ENCODE results near the gene ZNF691.
"Not testable (repeated sequence)": the region's sequence is repeated elsewhere in the genome, so short reads cannot be mapped to it uniquely, and the experiment has no call there.

Gene ZNF691, protein sequence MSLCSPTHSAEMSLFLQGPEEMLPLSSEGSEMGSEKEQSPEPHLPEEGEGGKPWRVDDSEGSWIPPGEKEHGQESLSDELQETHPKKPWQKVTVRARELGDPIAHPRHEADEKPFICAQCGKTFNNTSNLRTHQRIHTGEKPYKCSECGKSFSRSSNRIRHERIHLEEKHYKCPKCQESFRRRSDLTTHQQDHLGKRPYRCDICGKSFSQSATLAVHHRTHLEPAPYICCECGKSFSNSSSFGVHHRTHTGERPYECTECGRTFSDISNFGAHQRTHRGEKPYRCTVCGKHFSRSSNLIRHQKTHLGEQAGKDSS

GRCh38 chr1:42846257-42847110 lies at the start of gene ZNF691:
Gene ZNF691 (plus strand): TSS chr1:42846613. CDS start chr1:42849659, 3,046 bp downstream.
- peak; percentile 86 to 90 for DNase-seq

- no peak for DNase-seq
These were observed 49.0 kb upstream of the ZNF691 start for GRCh38 chr1:42797414-42797813.

GRCh38 chr1:42797979-42798378 lies 48.4 kb upstream of the ZNF691 start:
- no peak for DNase-seq

GRCh38 chr1:42801832-42802473 lies 44.5 kb upstream of the ZNF691 start:
- DNase-seq: no peak

- DNase-seq: no peak
These were observed 40.2 kb upstream of the ZNF691 start for GRCh38 chr1:42806171-42806570.

- DNase-seq: no peak
These were observed 39.8 kb upstream of the ZNF691 start for GRCh38 chr1:42806593-42806992.

DNA sequence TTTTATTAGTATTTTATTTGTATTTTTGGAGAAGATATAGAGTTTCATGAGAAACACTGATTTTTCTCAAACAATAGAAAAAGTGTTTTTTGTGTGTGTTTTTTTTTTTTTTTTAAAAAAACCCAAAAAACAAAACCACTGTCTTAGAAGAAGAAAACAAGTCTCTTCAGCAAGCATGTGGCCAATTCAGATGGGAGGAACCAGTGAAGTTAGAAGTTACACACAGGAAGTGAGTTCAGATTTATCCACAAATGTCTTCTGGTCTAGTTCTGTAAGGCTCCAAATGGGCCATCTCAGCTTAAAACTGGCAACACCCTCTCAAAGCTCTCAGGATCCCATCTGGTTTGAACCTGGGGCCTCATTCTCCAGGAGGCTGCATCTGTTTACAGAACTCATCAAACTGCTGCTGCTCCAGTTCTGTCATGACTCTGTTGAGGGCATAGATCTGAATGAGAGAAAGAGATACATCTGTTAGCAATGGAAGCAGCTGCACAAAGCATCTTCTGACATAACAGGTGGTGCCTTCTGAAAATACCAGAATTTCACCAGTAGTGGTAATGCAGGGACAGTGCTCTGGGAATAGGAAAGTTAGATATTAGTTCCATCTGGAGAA lies 39.3 kb upstream of the ZNF691 start:
- no peak for DNase-seq

GRCh38 chr1:42814815-42815214 lies 31.6 kb upstream of the ZNF691 start:
- not testable (repeated sequence) for DNase-seq

DNA sequence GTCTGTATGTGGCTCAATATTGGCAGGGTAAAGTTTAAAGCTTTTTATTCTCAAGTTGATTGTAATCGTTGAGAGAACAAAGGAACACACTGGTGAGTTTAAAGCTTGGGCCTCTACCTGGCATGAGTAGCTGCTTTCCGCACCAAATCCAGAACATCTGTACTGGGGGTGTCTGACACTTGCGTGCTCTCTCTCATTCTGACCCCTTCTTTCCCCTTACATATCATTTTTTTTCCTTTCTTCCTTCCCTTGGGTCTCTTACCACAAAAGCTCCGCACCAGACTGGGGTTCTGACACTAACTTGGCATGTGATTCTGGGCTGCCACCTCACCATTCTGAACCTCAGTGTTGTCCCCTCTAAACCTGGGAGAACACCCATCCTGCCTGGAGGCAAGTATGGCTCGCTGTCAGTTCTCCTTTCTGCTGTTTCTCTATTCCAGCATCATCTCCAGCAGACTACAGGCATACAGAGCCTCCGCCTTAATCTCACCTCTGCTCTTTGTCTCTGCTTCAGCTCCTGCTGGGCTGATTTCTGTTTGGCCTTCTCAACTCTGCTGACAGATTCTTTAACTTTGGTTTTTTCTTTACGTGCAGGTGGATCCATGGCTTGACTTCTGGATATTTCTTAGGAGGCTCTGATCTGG lies 30.4 kb upstream of the ZNF691 start:
- peak; percentile 2 to 16 for DNase-seq

DNA sequence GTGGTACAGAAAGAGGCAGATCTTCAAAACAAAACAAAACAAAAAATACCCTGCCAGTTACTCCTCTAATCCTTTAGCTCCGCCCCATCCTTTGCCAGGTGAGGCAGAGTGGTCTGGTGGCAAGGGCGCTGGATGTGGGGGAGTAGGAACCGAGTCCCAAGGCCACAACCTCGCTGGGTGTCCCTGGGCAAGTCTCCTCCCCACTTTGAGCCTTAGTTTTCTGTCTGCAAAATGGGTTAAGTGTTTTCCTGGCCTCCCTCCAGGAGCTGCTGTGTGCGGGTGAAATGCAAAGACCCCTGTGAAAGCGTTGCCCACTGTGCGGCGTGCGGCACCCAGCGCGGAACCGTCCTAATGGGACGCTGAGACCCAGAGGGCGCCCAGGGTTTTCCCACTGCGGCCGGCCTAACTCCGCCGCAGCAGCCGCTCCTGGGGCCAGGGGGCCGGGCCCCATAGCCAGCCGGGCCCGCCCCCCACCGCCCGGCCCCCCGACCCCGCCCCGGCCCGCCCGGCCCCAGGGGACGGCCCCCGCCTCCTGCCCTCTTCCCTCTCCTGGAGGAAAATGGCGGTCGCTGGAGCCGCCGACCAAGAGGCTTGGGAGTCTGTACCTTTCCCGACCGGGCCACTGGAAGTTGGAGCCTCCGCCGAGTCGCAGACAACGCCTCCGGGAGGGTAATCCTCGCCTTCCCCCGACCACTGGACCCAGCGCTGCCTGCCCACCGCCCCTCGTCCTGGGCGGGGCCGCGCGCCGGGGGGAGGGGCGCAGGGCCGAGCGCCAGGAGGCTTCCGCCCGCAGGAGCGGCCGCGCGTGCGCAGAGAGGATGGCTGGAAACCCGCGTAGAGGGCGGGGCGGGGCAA lies 29.6 kb upstream of the ZNF691 start, which contains the start of the genes ERMAP and SVBP:
Gene ERMAP (plus strand): TSS at position 538 of the 855 bp plus-strand sequence. CDS start 13,327 bp downstream, outside the sequence.
Gene SVBP (minus strand): TSS at position 813 of the 855 bp plus-strand sequence. CDS start 853 bp downstream, outside the sequence.
- peak; percentile 93 to 94 for DNase-seq

GRCh38 chr1:42817440-42817767 lies 29.0 kb upstream of the ZNF691 start:
- DNase-seq: no peak

DNA sequence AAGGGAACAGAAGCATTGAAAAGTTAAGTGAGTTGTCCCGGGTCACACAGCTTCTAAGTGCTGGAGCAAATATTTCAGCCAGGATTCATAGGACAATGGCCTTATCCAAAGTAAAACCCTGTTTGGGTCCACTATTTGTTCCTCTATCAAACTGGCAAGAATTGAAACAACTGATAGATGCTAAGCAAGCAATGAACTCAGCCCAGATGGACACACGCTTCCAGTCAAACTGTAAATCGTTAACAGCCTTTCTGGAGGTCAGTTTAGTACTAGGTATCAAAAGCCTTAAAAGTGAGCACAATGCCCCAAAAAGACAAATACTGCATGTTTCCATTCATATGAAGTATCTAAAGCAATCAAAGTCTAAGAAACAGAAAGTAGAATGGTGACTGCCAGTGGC lies 28.4 kb upstream of the ZNF691 start:
- no peak for DNase-seq

- no peak for DNase-seq
These were observed 25.6 kb upstream of the ZNF691 start for GRCh38 chr1:42820813-42821212.

DNA sequence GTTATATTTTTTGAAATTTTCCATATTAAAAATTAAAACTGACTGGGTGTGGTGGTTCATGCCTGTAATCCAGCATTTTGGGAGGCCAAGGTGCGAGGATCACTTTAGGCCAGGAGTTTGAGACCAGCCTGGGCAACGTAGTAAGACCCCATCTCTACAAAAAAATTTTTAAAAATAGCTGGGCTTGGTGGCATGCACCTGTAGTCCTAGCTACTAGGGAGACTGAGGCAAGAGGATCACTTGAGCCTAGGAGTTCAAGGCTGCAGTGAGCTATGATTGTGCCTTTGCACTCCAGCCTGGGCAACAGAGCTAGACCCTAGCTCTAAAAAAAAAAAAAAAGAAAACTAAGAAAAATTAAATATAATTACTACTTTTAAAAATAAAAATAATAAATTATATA lies 24.7 kb upstream of the ZNF691 start:
- no peak for DNase-seq

DNA sequence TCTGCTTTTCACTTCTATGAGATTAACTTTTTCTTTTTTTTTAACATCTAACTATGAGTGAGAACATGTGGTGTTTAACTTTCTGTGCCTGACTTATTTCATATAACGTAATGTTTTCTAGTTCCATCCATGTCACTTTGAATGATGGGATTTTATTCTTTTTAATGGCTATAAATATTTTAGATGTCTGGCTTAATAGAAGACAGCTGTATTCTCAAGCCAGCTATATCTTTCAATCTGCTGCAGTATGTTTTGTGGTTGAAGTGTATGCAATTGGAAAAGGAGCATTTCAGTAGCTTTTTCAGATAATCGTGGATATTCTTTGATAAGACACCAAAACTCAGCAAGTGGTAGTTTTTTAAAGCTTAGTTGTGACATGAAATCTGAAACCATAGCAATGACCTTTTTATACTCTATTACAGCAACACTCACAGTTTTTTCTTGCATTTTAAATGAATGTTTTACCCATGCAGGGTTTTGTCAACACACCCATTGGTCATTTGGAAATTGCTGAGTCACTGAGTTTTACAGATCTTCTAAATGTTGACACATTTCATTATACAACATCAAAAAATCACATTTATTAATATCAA lies 23.5 kb upstream of the ZNF691 start:
- DNase-seq: no peak

GRCh38 chr1:42824481-42825035 lies 21.9 kb upstream of the ZNF691 start:
- DNase-seq: no peak

DNA sequence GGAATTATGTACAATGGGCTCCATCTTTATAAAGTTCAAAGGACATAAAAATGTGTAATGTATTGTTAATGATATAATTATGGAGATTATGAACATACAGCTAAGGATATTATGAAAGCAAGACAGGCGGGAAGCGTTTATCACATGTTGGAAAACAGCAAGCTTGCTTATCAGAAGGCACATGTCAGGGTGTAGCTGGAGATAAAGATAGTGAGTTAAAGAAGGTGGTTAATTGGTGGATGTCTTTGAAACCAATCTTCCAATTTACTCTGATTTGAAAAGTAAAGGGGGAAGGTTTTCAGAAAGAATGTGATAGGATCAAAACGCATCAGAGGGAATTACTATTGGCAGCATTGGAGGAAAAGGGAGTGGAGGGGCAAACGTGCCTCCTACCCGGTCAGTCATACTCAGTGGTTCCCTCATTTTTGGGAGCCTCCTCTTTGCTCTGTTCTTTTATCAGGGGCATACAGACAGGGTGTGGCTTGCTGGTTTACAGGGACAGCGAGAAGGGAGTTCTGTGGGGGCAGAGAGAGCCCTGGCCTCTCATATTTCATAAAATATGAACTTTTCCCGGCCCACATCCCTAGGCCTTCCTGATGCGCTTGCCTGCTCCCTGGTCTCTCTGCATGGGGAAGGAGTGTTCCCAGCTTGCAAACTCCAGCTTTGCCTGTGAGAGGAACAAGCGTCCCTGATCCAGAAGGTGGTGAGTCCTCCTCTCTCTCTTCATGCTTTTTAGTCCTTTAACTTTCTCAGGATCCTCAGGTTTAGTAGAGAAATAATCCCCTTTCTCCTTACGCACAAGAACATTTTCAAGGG lies 21.2 kb upstream of the ZNF691 start:
- DNase-seq: no peak

DNA sequence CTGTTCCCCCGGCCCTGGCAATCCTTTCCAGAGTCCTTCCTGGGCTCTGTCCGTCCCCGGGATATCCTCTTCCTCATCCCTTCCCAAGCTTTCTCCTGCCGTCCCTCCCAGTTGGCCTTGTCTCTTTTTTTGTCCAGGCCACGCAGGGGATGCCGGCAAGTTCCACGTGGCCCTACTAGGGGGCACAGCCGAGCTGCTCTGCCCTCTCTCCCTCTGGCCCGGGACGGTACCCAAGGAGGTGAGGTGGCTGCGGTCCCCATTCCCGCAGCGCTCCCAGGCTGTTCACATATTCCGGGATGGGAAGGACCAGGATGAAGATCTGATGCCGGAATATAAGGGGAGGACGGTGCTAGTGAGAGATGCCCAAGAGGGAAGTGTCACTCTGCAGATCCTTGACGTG lies 15.8 kb upstream of the ZNF691 start:
- no peak for DNase-seq

DNA sequence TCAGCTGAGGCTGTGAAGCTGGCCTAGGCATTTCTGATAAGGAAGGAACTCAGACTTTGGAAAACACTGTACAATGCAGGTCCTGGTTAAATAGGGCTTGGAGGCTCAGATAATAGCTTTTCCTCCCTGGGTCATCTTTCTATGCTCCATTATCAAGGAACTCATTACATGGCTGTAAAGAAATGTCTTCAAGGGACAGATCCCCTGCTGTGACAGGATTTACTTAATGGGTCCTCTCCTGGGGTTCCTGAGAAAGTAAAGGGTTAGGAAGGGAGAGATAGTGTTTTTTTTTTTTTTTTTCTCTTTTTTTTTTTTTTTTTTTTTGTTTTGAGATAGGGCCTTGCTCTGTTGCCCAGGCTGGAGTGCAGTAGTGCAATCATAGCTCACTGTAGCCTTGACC lies 15.1 kb upstream of the ZNF691 start:
- DNase-seq: no peak

All from activated CD4-positive, alpha-beta T cell treated with anti-CD3 and anti-CD28 coated beads, Interleukin-2, amount 50 U/mL, for 48 hours (primary cell).